ENCODE results near the gene PIK3C2G.
"Not testable (repeated sequence)": the region's sequence is repeated elsewhere in the genome, so short reads cannot be mapped to it uniquely, and the experiment has no call there.

PIK3C2G gene

DNA sequence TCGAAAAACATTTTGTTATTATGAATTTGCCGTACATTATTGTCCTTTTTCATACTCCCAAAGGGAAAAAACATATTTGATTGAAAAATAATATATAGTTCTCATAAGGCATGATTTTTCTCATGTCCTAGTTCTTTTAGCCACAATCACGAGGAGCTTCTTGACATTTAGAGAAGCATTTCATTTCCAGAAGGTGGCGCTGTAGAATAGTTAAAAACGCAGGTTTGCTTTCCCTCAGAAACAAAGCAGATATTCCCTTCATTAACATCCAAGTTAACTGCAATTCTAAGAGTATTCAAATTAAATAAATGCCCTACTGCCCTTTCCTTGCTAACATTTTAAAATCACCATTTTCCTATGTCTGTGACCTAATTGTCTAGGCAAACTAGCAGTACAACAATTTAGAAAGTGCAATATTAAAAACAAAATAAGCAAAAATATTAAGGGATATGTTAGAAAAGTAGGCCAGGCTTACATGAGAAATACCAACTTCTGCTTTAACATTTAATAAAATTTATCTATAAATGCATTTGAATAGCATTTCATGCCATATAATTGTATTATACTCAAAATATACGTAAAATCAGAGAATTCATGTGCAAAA, 10.9 kb upstream of the PIK3C2G start:
- Histone ChIP-seq H3K27me3 (ENCODE audit: control insufficient read depth, insufficient read depth, low read length) (no peaks in the 10 kb centered on the region), H3K27ac (ENCODE audit: low read length) (no peak overlapping the region), H3K36me3 (ENCODE audit: control insufficient read depth, insufficient read depth, low read length) (no peaks in the 10 kb centered on the region), H3K4me1 (ENCODE audit: control insufficient read depth, insufficient read depth, low read length) (no peaks in the 10 kb centered on the region), H3K9me3 (ENCODE audit: control insufficient read depth, insufficient read depth, low read length) (no peaks in the 10 kb centered on the region), H3K4me3 (ENCODE audit: low read length) (no peak overlapping the region)
- peak; percentile 43 for DNase-seq (ENCODE audit: low read depth, low spot score)
- WGBS (ENCODE audit: insufficient coverage, insufficient read length): no CpG with 5 or more reads among the region's 6 CpGs

DNA sequence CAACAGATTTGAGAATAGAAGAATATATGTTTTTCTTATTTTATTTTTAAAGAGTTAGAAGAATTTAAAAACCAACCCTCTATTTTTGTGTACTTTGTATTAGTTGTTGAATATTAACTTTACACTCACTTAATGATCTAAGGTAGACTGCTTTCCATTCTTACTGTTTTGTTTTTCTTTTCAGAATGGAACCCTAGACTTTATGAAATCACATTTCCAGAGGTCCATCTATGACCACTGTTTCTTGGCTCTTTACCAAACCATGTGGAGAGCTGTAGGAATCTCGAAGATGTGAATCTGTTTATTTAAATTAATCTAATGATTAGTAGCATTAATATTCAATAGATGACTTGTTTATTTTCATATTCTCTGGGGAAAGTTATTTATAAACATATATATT, 7.2 kb upstream of the PIK3C2G start:
- Histone ChIP-seq H3K4me3 (ENCODE audit: low read length) (no peak overlapping the region), H3K36me3 (ENCODE audit: control insufficient read depth, insufficient read depth, low read length) (no peaks in the 10 kb centered on the region), H3K27me3 (ENCODE audit: control insufficient read depth, insufficient read depth, low read length) (no peaks in the 10 kb centered on the region), H3K9me3 (ENCODE audit: control insufficient read depth, insufficient read depth, low read length) (no peaks in the 10 kb centered on the region), H3K27ac (ENCODE audit: low read length) (no peak overlapping the region), H3K4me1 (ENCODE audit: control insufficient read depth, insufficient read depth, low read length) (no peaks in the 10 kb centered on the region)
- WGBS (ENCODE audit: insufficient coverage, insufficient read length): no CpG with 5 or more reads among the region's 1 CpG
- no peak for DNase-seq (ENCODE audit: low read depth, low spot score)

DNA sequence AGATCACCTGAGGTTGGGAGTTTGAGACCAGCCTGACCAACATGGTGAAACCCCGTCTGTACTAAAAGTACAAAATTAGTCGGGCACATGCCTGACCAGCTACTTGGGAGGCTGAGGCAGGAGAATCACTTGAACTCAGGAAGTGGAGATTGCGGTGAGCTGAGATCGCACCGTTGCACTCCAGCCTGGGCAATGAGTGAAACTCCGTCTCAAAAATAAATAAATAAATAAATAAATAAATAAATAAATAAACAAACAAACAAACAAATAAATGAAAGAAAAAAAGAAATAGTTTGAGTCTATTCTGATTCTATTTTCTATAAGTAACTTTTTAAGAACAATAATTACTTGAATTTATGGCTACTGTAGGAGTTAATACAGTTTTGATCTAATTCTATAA, 6.3 kb upstream of the PIK3C2G start:
- WGBS (ENCODE audit: insufficient coverage, insufficient read length): no CpG with 5 or more reads among the region's 6 CpGs
- DNase-seq (ENCODE audit: low read depth, low spot score); H3K36me3 ChIP-seq (ENCODE audit: control insufficient read depth, insufficient read depth, low read length); H3K27me3 ChIP-seq (ENCODE audit: control insufficient read depth, insufficient read depth, low read length); H3K4me1 ChIP-seq (ENCODE audit: control insufficient read depth, insufficient read depth, low read length); H3K4me3 ChIP-seq (ENCODE audit: low read length); H3K27ac ChIP-seq (ENCODE audit: low read length); H3K9me3 ChIP-seq (ENCODE audit: control insufficient read depth, insufficient read depth, low read length): not testable (repeated sequence)

DNA sequence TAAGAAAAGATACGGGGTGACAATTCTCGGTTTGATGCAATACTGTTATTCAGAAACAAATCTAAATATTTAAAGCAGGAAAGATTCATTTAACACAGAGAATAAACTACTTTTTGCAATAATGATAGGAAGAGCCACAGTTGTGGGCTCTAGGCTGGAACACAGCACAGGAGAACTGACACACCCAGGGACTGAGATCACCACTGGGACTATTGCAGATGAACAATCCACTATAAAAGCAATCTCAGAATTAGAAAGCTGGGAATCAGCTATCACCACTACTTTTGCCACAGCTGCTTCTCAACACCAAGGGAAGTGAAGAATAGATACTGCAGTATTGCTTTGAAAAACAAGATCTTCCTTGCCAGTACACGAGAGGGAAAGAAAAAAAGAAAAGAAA, 4.1 kb upstream of the PIK3C2G start:
- no peaks in the 10 kb centered on the region for H3K36me3 ChIP-seq (ENCODE audit: control insufficient read depth, insufficient read depth, low read length)
- no peaks in the 10 kb centered on the region for H3K4me1 ChIP-seq (ENCODE audit: control insufficient read depth, insufficient read depth, low read length)
- H3K27ac ChIP-seq (ENCODE audit: low read length): no peak overlapping the region
- no peaks in the 10 kb centered on the region for H3K9me3 ChIP-seq (ENCODE audit: control insufficient read depth, insufficient read depth, low read length)
- no peak overlapping the region for H3K4me3 ChIP-seq (ENCODE audit: low read length)
- no CpG with 5 or more reads among the region's 3 CpGs for WGBS (ENCODE audit: insufficient coverage, insufficient read length)
- DNase-seq (ENCODE audit: low read depth, low spot score): no peak
- H3K27me3 ChIP-seq (ENCODE audit: control insufficient read depth, insufficient read depth, low read length): no peaks in the 10 kb centered on the region

DNA sequence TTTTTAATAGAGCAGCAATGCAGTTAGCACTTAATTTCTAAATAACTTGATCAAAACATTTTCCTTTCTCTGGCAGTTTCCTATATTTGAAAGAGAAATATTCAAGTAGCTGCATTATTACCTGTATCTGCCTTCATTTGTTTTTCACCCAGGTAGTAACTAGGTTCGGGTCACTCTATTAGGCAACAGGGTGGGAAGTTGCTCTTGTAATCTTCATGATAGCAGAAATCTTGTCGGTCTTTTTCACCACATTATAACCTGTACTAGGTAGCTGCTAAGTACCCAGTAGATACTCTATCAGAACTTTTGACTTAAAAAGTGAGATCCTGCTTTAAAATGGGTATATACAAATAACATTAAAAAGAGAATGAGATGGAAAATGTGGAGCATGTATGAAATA, 2.4 kb upstream of the PIK3C2G start:
- H3K9me3 ChIP-seq (ENCODE audit: control insufficient read depth, insufficient read depth, low read length): no peaks in the 10 kb centered on the region
- H3K36me3 ChIP-seq (ENCODE audit: control insufficient read depth, insufficient read depth, low read length): no peaks in the 10 kb centered on the region
- no peaks in the 10 kb centered on the region for H3K4me1 ChIP-seq (ENCODE audit: control insufficient read depth, insufficient read depth, low read length)
- DNase-seq (ENCODE audit: low read depth, low spot score): no peak
- no peak overlapping the region for H3K27ac ChIP-seq (ENCODE audit: low read length)
- H3K4me3 ChIP-seq (ENCODE audit: low read length): no peak overlapping the region
- no CpG with 5 or more reads among the region's 2 CpGs for WGBS (ENCODE audit: insufficient coverage, insufficient read length)
- H3K27me3 ChIP-seq (ENCODE audit: control insufficient read depth, insufficient read depth, low read length): no peaks in the 10 kb centered on the region

DNA sequence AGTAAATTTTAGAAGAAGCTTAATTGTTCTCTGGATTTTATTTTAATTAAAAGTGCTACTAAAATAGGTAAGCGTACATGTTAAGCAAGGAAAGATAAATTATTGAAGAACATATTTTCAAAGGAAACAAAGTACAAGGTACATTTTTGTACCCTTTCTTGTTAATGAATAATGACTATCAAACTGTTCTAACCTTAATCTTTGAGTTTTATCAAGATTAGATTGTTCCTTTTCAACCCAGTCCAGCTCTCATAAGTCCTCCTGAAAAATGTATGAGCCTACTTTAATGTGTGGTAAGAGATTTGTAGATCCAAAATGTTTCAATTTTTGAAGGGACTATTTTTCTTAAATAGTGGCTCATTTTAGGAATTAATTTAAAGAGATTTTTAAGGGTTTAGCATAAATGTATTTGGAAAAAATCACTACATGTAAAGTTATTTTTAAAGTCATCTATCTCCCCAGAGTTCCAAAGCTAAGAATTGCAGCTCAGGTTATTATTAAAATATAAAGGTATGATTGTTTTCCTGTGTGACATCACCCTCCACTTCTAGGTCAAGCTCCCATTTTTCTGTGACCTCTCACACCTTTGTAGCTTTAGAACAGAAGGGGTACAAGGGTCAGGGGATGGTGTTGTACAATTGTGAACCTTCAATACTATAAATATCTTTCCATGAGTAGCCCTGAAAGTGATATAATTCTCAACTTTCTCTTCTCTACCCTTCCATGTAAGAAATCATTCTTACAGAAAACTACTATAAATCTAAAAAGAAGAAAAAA, 1.2 kb upstream of the PIK3C2G start:
- no CpG with 5 or more reads among the region's 1 CpG for WGBS (ENCODE audit: insufficient coverage, insufficient read length)
- H3K9me3 ChIP-seq (ENCODE audit: control insufficient read depth, insufficient read depth, low read length): no peaks in the 10 kb centered on the region
- H3K27me3 ChIP-seq (ENCODE audit: control insufficient read depth, insufficient read depth, low read length): no peaks in the 10 kb centered on the region
- H3K4me3 ChIP-seq (ENCODE audit: low read length): no peak overlapping the region
- no peak overlapping the region for H3K27ac ChIP-seq (ENCODE audit: low read length)
- no peak for DNase-seq (ENCODE audit: low read depth, low spot score)
- no peaks in the 10 kb centered on the region for H3K36me3 ChIP-seq (ENCODE audit: control insufficient read depth, insufficient read depth, low read length)
- no peaks in the 10 kb centered on the region for H3K4me1 ChIP-seq (ENCODE audit: control insufficient read depth, insufficient read depth, low read length)

DNA sequence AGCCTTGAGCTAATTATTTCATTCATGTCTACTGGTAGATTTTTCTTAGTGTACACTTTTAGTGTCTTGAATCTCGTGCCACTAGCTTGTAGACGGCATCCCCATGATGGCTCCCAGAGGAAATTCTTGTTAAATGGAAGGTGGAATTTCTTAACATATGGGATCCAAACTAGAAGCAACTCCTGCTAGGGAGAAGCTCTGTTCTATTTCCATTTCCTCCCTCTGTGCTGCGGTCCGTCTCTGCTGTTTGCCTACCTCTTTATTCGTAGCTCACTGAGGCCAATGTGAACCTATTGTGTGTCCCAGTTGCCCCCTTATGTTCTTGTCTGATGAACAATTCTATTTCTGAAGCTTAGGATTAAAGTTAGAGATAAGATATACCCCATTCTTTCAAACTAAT, 588 bp downstream of the PIK3C2G start:
- Histone ChIP-seq H3K4me1 (ENCODE audit: control insufficient read depth, insufficient read depth, low read length) (no peaks in the 10 kb centered on the region), H3K9me3 (ENCODE audit: control insufficient read depth, insufficient read depth, low read length) (no peaks in the 10 kb centered on the region), H3K4me3 (ENCODE audit: low read length) (no peak overlapping the region), H3K36me3 (ENCODE audit: control insufficient read depth, insufficient read depth, low read length) (no peaks in the 10 kb centered on the region), H3K27ac (ENCODE audit: low read length) (no peak overlapping the region), H3K27me3 (ENCODE audit: control insufficient read depth, insufficient read depth, low read length) (no peaks in the 10 kb centered on the region)
- WGBS (ENCODE audit: insufficient coverage, insufficient read length): no CpG with 5 or more reads among the region's 5 CpGs
- DNase-seq (ENCODE audit: low read depth, low spot score): no peak

DNA sequence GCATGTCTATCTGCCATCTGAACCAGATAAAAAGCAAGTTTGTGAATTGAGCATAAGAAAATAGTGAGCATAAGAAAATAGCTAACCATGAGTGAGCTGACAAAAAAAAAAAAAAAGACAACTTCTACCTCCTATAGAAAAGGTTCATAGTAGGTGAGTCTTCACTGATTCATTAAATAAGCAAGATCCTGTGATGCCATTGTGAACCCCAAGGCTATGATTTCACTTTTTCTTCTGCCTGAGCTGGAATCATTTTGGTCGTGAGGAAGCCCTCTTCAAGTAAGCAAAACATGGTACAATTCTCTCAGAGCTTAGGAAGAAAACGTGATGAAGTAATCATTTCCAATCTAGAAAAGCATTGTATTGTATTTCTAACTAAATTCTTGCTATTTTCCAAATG, 1.2 kb downstream of the PIK3C2G start:
- WGBS (ENCODE audit: insufficient coverage, insufficient read length): no CpG with 5 or more reads among the region's 2 CpGs
- H3K4me3 ChIP-seq (ENCODE audit: low read length): no peak overlapping the region
- no peak overlapping the region for H3K27ac ChIP-seq (ENCODE audit: low read length)
- H3K36me3 ChIP-seq (ENCODE audit: control insufficient read depth, insufficient read depth, low read length): no peaks in the 10 kb centered on the region
- DNase-seq (ENCODE audit: low read depth, low spot score): no peak
- H3K27me3 ChIP-seq (ENCODE audit: control insufficient read depth, insufficient read depth, low read length): no peaks in the 10 kb centered on the region
- no peaks in the 10 kb centered on the region for H3K4me1 ChIP-seq (ENCODE audit: control insufficient read depth, insufficient read depth, low read length)
- H3K9me3 ChIP-seq (ENCODE audit: control insufficient read depth, insufficient read depth, low read length): no peaks in the 10 kb centered on the region

DNA sequence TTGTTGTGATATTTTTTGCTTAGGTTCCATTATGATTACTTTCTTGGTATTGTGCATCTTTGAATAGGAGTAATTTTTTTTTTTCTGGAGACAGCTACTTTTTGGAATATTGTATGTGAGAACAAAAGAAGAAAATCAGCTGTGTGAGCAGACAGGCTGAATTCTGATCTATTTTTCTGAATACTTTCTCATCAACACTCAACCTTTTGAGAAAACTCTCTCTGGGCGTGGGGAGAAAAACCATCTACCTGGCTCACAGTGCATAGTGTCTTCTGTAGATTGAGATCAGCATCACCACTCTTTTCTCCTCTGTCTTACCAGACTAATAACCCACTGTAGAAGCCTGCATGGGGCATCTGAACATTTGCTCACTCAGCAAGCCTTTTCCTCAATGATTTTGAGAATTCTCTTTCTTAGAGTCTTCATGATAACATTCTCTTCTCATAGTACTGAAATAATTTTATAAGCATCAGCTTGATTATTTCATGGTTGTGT, 3.3 kb downstream of the PIK3C2G start:
- Histone ChIP-seq H3K9me3 (ENCODE audit: control insufficient read depth, insufficient read depth, low read length) (no peaks in the 10 kb centered on the region), H3K27me3 (ENCODE audit: control insufficient read depth, insufficient read depth, low read length) (no peaks in the 10 kb centered on the region), H3K27ac (ENCODE audit: low read length) (no peak overlapping the region), H3K4me1 (ENCODE audit: control insufficient read depth, insufficient read depth, low read length) (no peaks in the 10 kb centered on the region), H3K4me3 (ENCODE audit: low read length) (no peak overlapping the region), H3K36me3 (ENCODE audit: control insufficient read depth, insufficient read depth, low read length) (no peaks in the 10 kb centered on the region)
- no peak for DNase-seq (ENCODE audit: low read depth, low spot score)
- WGBS (ENCODE audit: insufficient coverage, insufficient read length): no CpG with 5 or more reads among the region's 1 CpG

DNA sequence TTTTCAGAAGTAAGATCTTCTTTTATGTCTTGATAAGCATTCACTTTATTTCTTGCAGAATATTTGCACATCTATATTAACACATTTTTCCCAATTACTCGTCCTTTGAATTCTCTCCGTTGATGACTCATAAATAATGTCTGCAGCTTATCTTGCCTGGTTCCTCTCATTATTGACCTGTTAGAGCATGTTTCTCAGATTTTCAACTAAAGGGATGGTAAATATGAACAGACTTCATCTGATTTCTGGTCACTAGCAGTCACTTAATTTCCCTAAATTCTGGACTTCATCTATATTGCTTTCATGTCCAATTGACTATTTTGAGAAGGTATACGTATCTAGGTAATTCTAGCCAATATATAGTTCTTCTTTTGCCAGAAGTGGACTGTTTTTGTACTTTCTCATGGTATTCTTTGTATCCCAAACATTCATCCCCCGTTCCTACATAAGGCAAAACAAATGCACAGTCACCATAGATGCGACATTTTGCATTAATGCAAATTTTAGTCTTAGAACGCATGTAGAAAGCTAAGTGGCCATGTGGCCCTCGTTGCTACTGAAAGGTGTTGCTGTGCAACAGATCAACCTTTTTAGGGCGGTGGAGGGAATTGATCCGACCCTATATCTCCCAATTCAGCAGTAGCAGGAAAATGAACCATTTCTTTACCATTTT, 6.2 kb downstream of the PIK3C2G start:
- WGBS (ENCODE audit: insufficient coverage, insufficient read length): no CpG with 5 or more reads among the region's 9 CpGs
- H3K27me3 ChIP-seq (ENCODE audit: control insufficient read depth, insufficient read depth, low read length): no peaks in the 10 kb centered on the region
- DNase-seq (ENCODE audit: low read depth, low spot score): no peak
- no peak overlapping the region for H3K27ac ChIP-seq (ENCODE audit: low read length)
- no peak overlapping the region for H3K4me3 ChIP-seq (ENCODE audit: low read length)
- H3K9me3 ChIP-seq (ENCODE audit: control insufficient read depth, insufficient read depth, low read length): no peaks in the 10 kb centered on the region
- H3K4me1 ChIP-seq (ENCODE audit: control insufficient read depth, insufficient read depth, low read length): no peaks in the 10 kb centered on the region
- H3K36me3 ChIP-seq (ENCODE audit: control insufficient read depth, insufficient read depth, low read length): no peaks in the 10 kb centered on the region
